Stimulated activated CD8-positive, alpha-beta memory T cell treated with anti-CD3 and anti-CD28 coated beads, Interleukin-4, amount 100 ng/mL, for 1 hour (primary cell): ENCODE results near the gene CRCP.
"Not testable (repeated sequence)": the region's sequence is repeated elsewhere in the genome, so short reads cannot be mapped to it uniquely, and the experiment has no call there.

Experiments used
- DNase-seq, 2 donors: peaks; one replicate each; pipeline ENCODE4 v3.0.0-alpha.2; 2020; ENCODE audit warnings: low read depth in 2 of 2, low spot score in 1 of 2

Gene CRCP

GRCh38 chr7:66152371-66153191 is 37.9 kb downstream of the CRCP start:
- DNase-seq, result no peak

- DNase-seq, result no peak
These were observed 39.0 kb downstream of the CRCP start for GRCh38 chr7:66153691-66154090.

- DNase-seq, result not testable (repeated sequence)
These were observed 41.4 kb downstream of the CRCP start for GRCh38 chr7:66156035-66156434.

- no peak for DNase-seq
These were observed 42.4 kb downstream of the CRCP start for GRCh38 chr7:66157060-66157459.

GRCh38 chr7:66162622-66163021 is 48.0 kb downstream of the CRCP start:
- no peak for DNase-seq

- DNase-seq, result no peak
These were observed 48.6 kb downstream of the CRCP start for GRCh38 chr7:66163186-66163610.

GRCh38 chr7:66164356-66164755 is 49.7 kb downstream of the CRCP start:
- no peak for DNase-seq

- no peak for DNase-seq
These were observed 53.2 kb downstream of the CRCP start for GRCh38 chr7:66167773-66168387.

GRCh38 chr7:66169616-66170015 is 55.0 kb downstream of the CRCP start:
- DNase-seq, result no peak

GRCh38 chr7:66170309-66171231 is 55.9 kb downstream of the CRCP start:
- DNase-seq, result no peak

GRCh38 chr7:66172536-66173401 is 58.1 kb downstream of the CRCP start:
- DNase-seq, result not testable (repeated sequence)

GRCh38 chr7:66173856-66174255 is 59.2 kb downstream of the CRCP start:
- no peak for DNase-seq

- not testable (repeated sequence) for DNase-seq
These were observed 60.4 kb downstream of the CRCP start for GRCh38 chr7:66175006-66175405.

- DNase-seq, result no peak
These were observed 62.3 kb downstream of the CRCP start for GRCh38 chr7:66176914-66177313.

- no peak for DNase-seq
These were observed 63.6 kb downstream of the CRCP start for GRCh38 chr7:66178258-66178657.

GRCh38 chr7:66181329-66181728 is 66.7 kb downstream of the CRCP start:
- DNase-seq, result no peak

GRCh38 chr7:66181845-66182244 is 67.2 kb downstream of the CRCP start:
- no peak for DNase-seq

- no peak for DNase-seq
These were observed 68.3 kb downstream of the CRCP start for GRCh38 chr7:66182920-66183319.

- no peak for DNase-seq
These were observed 69.1 kb downstream of the CRCP start for GRCh38 chr7:66183700-66184099.

GRCh38 chr7:66185680-66186187 is 71.1 kb downstream of the CRCP start:
- DNase-seq, result no peak
